ENCODE results near the gene SRGAP3.

The SRGAP3 gene

GRCh38 chr3:9254764-9255163 lies 5.3 kb upstream of the SRGAP3 start:
- in situ Hi-C loops (cut with HindIII; ENCODE audit: low sequenced_read_pairs) = loop anchor here (5.0 kb wide), 1 partner anchor 42 kb away; no protein-coding TSS in a partner anchor

GRCh38 chr3:9253327-9253726 lies 3.9 kb upstream of the SRGAP3 start:
- in situ Hi-C loops (cut with HindIII; ENCODE audit: low sequenced_read_pairs) = loop anchor here (5.0 kb wide), 1 partner anchor 41 kb away; no protein-coding TSS in a partner anchor

GRCh38 chr3:9251055-9251786 lies 1.8 kb upstream of the SRGAP3 start:
- in situ Hi-C loops (cut with HindIII; ENCODE audit: low sequenced_read_pairs) = loop anchor here (5.0 kb wide), 1 partner anchor 39 kb away; no protein-coding TSS in a partner anchor

GRCh38 chr3:9250236-9250635 lies 790 bp upstream of the SRGAP3 start:
- in situ Hi-C loops (cut with HindIII; ENCODE audit: low sequenced_read_pairs) = loop anchor here (5.0 kb wide), 1 partner anchor 38 kb away; no protein-coding TSS in a partner anchor

GRCh38 chr3:9248522-9249271 lies 749 bp downstream of the SRGAP3 start:
- in situ Hi-C loops (cut with HindIII; ENCODE audit: low sequenced_read_pairs) = no loop called here

- in situ Hi-C loops (cut with HindIII; ENCODE audit: low sequenced_read_pairs) = no loop called here
Measured at GRCh38 chr3:9247941-9248521, 1.4 kb downstream of the SRGAP3 start.

GRCh38 chr3:9247361-9247940 lies 2.0 kb downstream of the SRGAP3 start:
- in situ Hi-C loops (cut with HindIII; ENCODE audit: low sequenced_read_pairs) = no loop called here

GRCh38 chr3:9246189-9246588 lies 3.3 kb downstream of the SRGAP3 start:
- in situ Hi-C loops (cut with HindIII; ENCODE audit: low sequenced_read_pairs) = no loop called here

- in situ Hi-C loops (cut with HindIII; ENCODE audit: low sequenced_read_pairs) = no loop called here
Measured at GRCh38 chr3:9244495-9245183, 4.8 kb downstream of the SRGAP3 start.

- in situ Hi-C loops (cut with HindIII; ENCODE audit: low sequenced_read_pairs) = no loop called here
Measured at GRCh38 chr3:9241956-9242355, 7.5 kb downstream of the SRGAP3 start.

GRCh38 chr3:9239680-9240079 lies 9.8 kb downstream of the SRGAP3 start:
- in situ Hi-C loops (cut with HindIII; ENCODE audit: low sequenced_read_pairs) = no loop called here

- in situ Hi-C loops (cut with HindIII; ENCODE audit: low sequenced_read_pairs) = no loop called here
Measured at GRCh38 chr3:9238721-9239295, 10.6 kb downstream of the SRGAP3 start.

- in situ Hi-C loops (cut with HindIII; ENCODE audit: low sequenced_read_pairs) = no loop called here
Measured at GRCh38 chr3:9238276-9238675, 11.2 kb downstream of the SRGAP3 start.

- in situ Hi-C loops (cut with HindIII; ENCODE audit: low sequenced_read_pairs) = loop anchor here (5.0 kb wide), 1 partner anchor 68 kb away; no protein-coding TSS in a partner anchor
Measured at GRCh38 chr3:9233814-9234600, 15.4 kb downstream of the SRGAP3 start.

- in situ Hi-C loops (cut with HindIII; ENCODE audit: low sequenced_read_pairs) = loop anchor here (5.0 kb wide), 1 partner anchor 69 kb away; no protein-coding TSS in a partner anchor
Measured at GRCh38 chr3:9233101-9233500, 16.3 kb downstream of the SRGAP3 start.

GRCh38 chr3:9231937-9232336 lies 17.5 kb downstream of the SRGAP3 start:
- in situ Hi-C loops (cut with HindIII; ENCODE audit: low sequenced_read_pairs) = loop anchor here (5.0 kb wide), 1 partner anchor 70 kb away; no protein-coding TSS in a partner anchor

- in situ Hi-C loops (cut with HindIII; ENCODE audit: low sequenced_read_pairs) = loop anchor here (5.0 kb wide), 1 partner anchor 71 kb away; no protein-coding TSS in a partner anchor
Measured at GRCh38 chr3:9231471-9231870, 18.0 kb downstream of the SRGAP3 start.

GRCh38 chr3:9231006-9231405 lies 18.4 kb downstream of the SRGAP3 start:
- in situ Hi-C loops (cut with HindIII; ENCODE audit: low sequenced_read_pairs) = loop anchor here (5.0 kb wide), 1 partner anchor 71 kb away; no protein-coding TSS in a partner anchor

- in situ Hi-C loops (cut with HindIII; ENCODE audit: low sequenced_read_pairs) = loop anchor here (5.0 kb wide), 1 partner anchor 72 kb away; no protein-coding TSS in a partner anchor
Measured at GRCh38 chr3:9230596-9230995, 18.9 kb downstream of the SRGAP3 start.

Measured in endothelial cell of hepatic sinusoid (primary cell).